T-helper 2 cell treated with Interferon-gamma antibody and Interleukin-4, amounts not matched to agents 5 μg/mL and 100 μg/mL, for 36 hours (primary cell): Measurements from ENCODE around the gene RDH11.
"Not testable (repeated sequence)": the region's sequence is repeated elsewhere in the genome, so short reads cannot be mapped to it uniquely, and the experiment has no call there.

ENCODE experiments used
- DNase-seq: peaks from one replicate; pipeline ENCODE4 v3.0.0; 2021; ENCODE audit warnings: low spot score
- H3K27ac Mint-ChIP-seq: one replicate; pipeline ENCODE4 v1.8.0; 2021; ENCODE audit warnings: mild to moderate bottlenecking, mixed read lengths
- H3K27me3 Mint-ChIP-seq: one replicate; pipeline ENCODE4 v1.8.0; 2021; ENCODE audit warnings: low read depth, mixed read lengths
- H3K36me3 Mint-ChIP-seq: one replicate; pipeline ENCODE4 v1.8.0; 2021; ENCODE audit warnings: low read depth, mixed read lengths
- H3K4me1 Mint-ChIP-seq: one replicate; pipeline ENCODE4 v1.8.0; 2021; ENCODE audit warnings: low read depth, mixed read lengths
- H3K4me3 Mint-ChIP-seq: one replicate; pipeline ENCODE4 v1.8.0; 2022; ENCODE audit warnings: mild to moderate bottlenecking, moderate library complexity, mixed read lengths
- H3K9me3 Mint-ChIP-seq: one replicate; pipeline ENCODE4 v1.8.0; 2021; ENCODE audit warnings: mixed read lengths

RDH11 gene

GRCh38 chr14:67719866-67720265, 24.3 kb upstream of the RDH11 start:
- no peak overlapping the region for H3K4me3 Mint-ChIP-seq
- no peaks in the 10 kb centered on the region for H3K36me3 Mint-ChIP-seq
- no peak overlapping the region for H3K27ac Mint-ChIP-seq
- H3K27me3 Mint-ChIP-seq, result peaks cover 21% of the 10 kb centered on the region
- H3K4me1 Mint-ChIP-seq, result peaks cover 1% of the 10 kb centered on the region
- DNase-seq, result no peak
- H3K9me3 Mint-ChIP-seq, result peaks cover 4% of the 10 kb centered on the region

GRCh38 chr14:67719385-67719784, 23.8 kb upstream of the RDH11 start:
- not testable (repeated sequence) for H3K27ac Mint-ChIP-seq, H3K9me3 Mint-ChIP-seq, H3K36me3 Mint-ChIP-seq, H3K4me1 Mint-ChIP-seq, H3K4me3 Mint-ChIP-seq, DNase-seq
- peaks cover 25% of the 10 kb centered on the region for H3K27me3 Mint-ChIP-seq

GRCh38 chr14:67718265-67718664, 22.7 kb upstream of the RDH11 start:
- Mint-ChIP-seq H3K36me3 (no peaks in the 10 kb centered on the region), H3K4me1 (peaks cover 1% of the 10 kb centered on the region), H3K27me3 (peaks cover 25% of the 10 kb centered on the region), H3K9me3 (peaks cover 4% of the 10 kb centered on the region), H3K27ac (no peak overlapping the region), H3K4me3 (no peak overlapping the region)
- DNase-seq, result no peak

GRCh38 chr14:67717048-67717447, 21.5 kb upstream of the RDH11 start:
- no peak overlapping the region for H3K4me3 Mint-ChIP-seq
- no peak for DNase-seq
- H3K9me3 Mint-ChIP-seq, result peaks cover 4% of the 10 kb centered on the region
- no peaks in the 10 kb centered on the region for H3K36me3 Mint-ChIP-seq
- H3K4me1 Mint-ChIP-seq, result peaks cover 1% of the 10 kb centered on the region
- peaks cover 18% of the 10 kb centered on the region for H3K27me3 Mint-ChIP-seq
- no peak overlapping the region for H3K27ac Mint-ChIP-seq

DNA sequence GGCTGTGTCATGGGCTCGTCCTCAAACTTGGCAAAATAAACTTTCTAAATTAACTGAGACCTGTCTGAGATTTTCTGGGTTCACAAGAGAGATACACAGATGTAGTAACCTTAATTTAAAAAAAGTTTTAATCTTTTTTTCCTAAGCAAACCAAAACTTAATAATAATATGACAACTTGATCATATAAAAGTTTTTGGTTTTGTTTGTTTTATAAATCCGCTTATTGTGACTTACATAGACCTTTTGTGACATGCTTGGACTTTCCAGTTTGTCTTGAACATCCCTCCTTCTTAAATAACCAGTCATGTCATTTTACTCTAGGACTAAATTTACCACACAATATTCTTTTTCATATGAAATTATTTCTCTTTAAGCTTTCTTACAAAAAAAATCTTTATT, 14.6 kb upstream of the RDH11 start:
- no peak overlapping the region for H3K4me3 Mint-ChIP-seq
- H3K27ac Mint-ChIP-seq, result no peak overlapping the region
- no peak for DNase-seq
- peaks cover 18% of the 10 kb centered on the region for H3K9me3 Mint-ChIP-seq
- no peaks in the 10 kb centered on the region for H3K4me1 Mint-ChIP-seq
- peaks cover 3% of the 10 kb centered on the region for H3K36me3 Mint-ChIP-seq
- H3K27me3 Mint-ChIP-seq, result peaks cover 17% of the 10 kb centered on the region

DNA sequence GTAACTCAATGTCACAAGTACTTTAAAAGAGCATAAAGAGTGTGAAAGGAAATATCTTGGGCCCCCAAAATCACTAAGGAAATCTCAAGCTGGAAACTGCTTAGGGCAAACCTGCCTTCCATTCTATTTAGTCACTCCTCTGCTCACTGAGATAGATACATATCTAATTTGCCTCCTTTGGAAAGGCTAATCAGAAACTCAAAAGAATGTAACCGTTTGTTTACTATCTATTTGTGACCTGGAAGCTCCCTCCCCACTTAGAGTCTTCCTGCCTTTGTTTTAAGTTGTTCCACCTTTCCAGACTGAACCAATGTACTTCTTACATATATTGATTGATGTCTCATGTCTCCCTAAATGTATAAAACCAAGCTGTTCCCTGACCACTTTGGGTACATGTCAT, 14.2 kb upstream of the RDH11 start:
- not testable (repeated sequence) for H3K27ac Mint-ChIP-seq, H3K4me1 Mint-ChIP-seq, H3K36me3 Mint-ChIP-seq, DNase-seq, H3K4me3 Mint-ChIP-seq
- Mint-ChIP-seq H3K9me3 (peaks cover 18% of the 10 kb centered on the region), H3K27me3 (peaks cover 16% of the 10 kb centered on the region)

- H3K4me3 Mint-ChIP-seq, H3K27ac Mint-ChIP-seq, H3K36me3 Mint-ChIP-seq, H3K4me1 Mint-ChIP-seq, DNase-seq: not testable (repeated sequence)
- Mint-ChIP-seq H3K27me3 (peaks cover 14% of the 10 kb centered on the region), H3K9me3 (peaks cover 18% of the 10 kb centered on the region)
Observed at GRCh38 chr14:67709346-67709745, 13.8 kb upstream of the RDH11 start.

GRCh38 chr14:67705211-67705610, 9.6 kb upstream of the RDH11 start:
- no peak overlapping the region for H3K4me3 Mint-ChIP-seq
- no peaks in the 10 kb centered on the region for H3K36me3 Mint-ChIP-seq
- H3K27ac Mint-ChIP-seq, result no peak overlapping the region
- peaks cover 2% of the 10 kb centered on the region for H3K4me1 Mint-ChIP-seq
- peaks cover 8% of the 10 kb centered on the region for H3K9me3 Mint-ChIP-seq
- H3K27me3 Mint-ChIP-seq, result peaks cover 3% of the 10 kb centered on the region
- no peak for DNase-seq

DNA sequence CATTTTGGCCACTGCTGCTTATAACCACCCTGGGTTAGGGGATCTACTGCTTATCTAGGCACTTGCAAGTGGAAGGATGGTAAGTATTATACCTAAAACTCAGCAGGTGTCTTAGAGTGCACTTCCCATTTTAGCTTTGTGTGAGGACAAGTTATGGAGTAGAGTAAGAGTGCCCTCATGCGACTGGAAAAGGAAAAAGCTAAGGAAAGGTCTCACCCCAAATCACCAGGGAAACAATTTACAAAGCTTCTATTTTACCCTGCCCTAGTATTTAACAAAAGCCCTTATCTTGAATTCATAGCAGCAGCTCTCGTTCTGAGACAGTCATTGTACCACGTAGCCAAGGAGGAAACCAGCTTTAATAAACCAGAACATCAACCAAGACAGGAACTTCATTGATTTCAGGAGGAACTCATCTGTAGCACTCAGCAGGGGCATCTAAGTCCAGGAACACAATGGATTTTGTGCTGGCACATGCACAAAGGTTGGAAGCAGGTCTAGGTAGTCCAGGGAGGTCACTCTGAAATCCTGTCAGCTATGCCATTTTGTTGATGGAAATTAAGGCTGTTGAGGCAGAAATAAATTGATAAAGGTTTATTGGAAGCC, 9.0 kb upstream of the RDH11 start:
- H3K36me3 Mint-ChIP-seq, result no peaks in the 10 kb centered on the region
- peak; percentile 21 for DNase-seq
- H3K27ac Mint-ChIP-seq, result no peak overlapping the region
- no peak overlapping the region for H3K4me3 Mint-ChIP-seq
- peaks cover 2% of the 10 kb centered on the region for H3K4me1 Mint-ChIP-seq
- peaks cover 3% of the 10 kb centered on the region for H3K9me3 Mint-ChIP-seq
- H3K27me3 Mint-ChIP-seq, result peaks cover 3% of the 10 kb centered on the region

GRCh38 chr14:67703997-67704396, 8.4 kb upstream of the RDH11 start:
- Mint-ChIP-seq H3K4me3 (no peak overlapping the region), H3K4me1 (peaks cover 2% of the 10 kb centered on the region), H3K27me3 (peaks cover 3% of the 10 kb centered on the region), H3K9me3 (no peaks in the 10 kb centered on the region), H3K27ac (no peak overlapping the region), H3K36me3 (no peaks in the 10 kb centered on the region)
- DNase-seq, result no peak

- H3K4me1 Mint-ChIP-seq, H3K9me3 Mint-ChIP-seq, DNase-seq, H3K36me3 Mint-ChIP-seq, H3K27ac Mint-ChIP-seq, H3K27me3 Mint-ChIP-seq, H3K4me3 Mint-ChIP-seq: not testable (repeated sequence)
Observed at GRCh38 chr14:67701492-67701891, 5.9 kb upstream of the RDH11 start, which contains the start of gene RDH12. TSS of gene RDH12 (plus strand) at chr14:67701886. CDS start at chr14:67722643, 20,757 bp downstream.

GRCh38 chr14:67698179-67698578, 2.6 kb upstream of the RDH11 start:
- Mint-ChIP-seq H3K9me3 (no peaks in the 10 kb centered on the region), H3K27ac (no peak overlapping the region), H3K27me3 (no peaks in the 10 kb centered on the region), H3K4me1 (peaks cover 15% of the 10 kb centered on the region), H3K36me3 (no peaks in the 10 kb centered on the region), H3K4me3 (no peak overlapping the region)
- DNase-seq, result no peak

DNA sequence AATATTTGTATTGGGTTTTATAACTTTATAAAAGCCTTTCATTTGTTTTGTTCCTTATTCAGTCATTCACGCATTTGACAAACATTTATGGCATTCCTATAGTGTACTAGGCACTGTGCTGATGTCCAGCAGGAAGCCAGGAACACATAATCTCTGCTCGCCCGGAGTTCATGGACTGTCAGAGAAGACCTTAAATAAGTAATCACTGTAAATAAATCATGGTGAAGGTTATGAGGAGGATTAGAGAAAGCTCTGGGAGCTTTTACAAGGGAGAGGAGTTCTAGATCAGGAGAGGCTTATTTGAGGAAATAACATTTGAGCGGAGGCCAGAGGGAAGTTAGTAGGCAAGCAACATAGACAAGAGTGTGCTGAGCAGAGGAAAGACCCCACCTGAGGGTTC, 1.4 kb upstream of the RDH11 start:
- no peaks in the 10 kb centered on the region for H3K9me3 Mint-ChIP-seq
- H3K27ac Mint-ChIP-seq, result no peak overlapping the region
- peaks cover 4% of the 10 kb centered on the region for H3K36me3 Mint-ChIP-seq
- no peaks in the 10 kb centered on the region for H3K27me3 Mint-ChIP-seq
- no peak overlapping the region for H3K4me3 Mint-ChIP-seq
- peaks cover 23% of the 10 kb centered on the region for H3K4me1 Mint-ChIP-seq
- no peak for DNase-seq

DNA sequence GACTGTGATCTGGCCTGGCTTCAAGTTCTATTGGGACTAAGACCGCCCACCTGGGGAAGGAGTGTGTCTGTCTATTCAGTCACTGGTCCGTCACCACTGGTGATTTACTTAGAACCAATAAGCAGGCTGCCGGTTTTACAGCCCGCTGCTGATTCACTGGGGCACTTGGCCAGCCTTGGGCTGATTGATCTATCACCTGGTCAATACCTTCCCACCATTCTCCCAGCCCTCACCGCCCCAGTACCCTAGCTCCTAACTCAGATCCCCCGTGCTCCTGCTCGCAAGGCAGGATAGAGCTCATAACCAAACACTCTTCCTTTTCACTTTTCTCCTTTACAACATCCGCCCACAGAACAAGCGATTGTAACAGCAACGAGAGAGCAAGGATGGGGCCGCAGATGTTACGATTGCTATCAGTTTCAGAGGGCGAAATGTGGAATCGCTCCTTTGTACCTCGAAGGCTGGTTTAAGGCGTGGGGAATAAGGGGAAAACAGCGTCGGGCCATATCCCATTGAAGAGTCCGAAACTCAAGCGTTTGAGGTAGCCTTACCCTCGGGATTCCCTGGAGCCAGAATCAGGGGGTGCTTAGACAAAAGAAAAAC, 672 bp downstream of the RDH11 start:
- Mint-ChIP-seq H3K4me1 (peaks cover 23% of the 10 kb centered on the region), H3K27me3 (no peaks in the 10 kb centered on the region), H3K9me3 (no peaks in the 10 kb centered on the region), H3K27ac (peak overlapping the region; percentile 99), H3K4me3 (peak overlapping the region; percentile 98), H3K36me3 (peaks cover 19% of the 10 kb centered on the region)
- DNase-seq, result peak; percentile 88

GRCh38 chr14:67690011-67690410, 5.6 kb downstream of the RDH11 start:
- H3K27me3 Mint-ChIP-seq, result no peaks in the 10 kb centered on the region
- DNase-seq, result no peak
- no peaks in the 10 kb centered on the region for H3K9me3 Mint-ChIP-seq
- H3K36me3 Mint-ChIP-seq, result peaks cover 56% of the 10 kb centered on the region
- peaks cover 22% of the 10 kb centered on the region for H3K4me1 Mint-ChIP-seq
- no peak overlapping the region for H3K4me3 Mint-ChIP-seq
- H3K27ac Mint-ChIP-seq, result no peak overlapping the region
